Inflammatory macrophage treated with lipopolysaccharide for 4 hours (primary cell): ENCODE data around the gene SLC6A8.
"Not testable (repeated sequence)": the region's sequence is repeated elsewhere in the genome, so short reads cannot be mapped to it uniquely, and the experiment has no call there.

ENCODE experiments used
- DNase-seq: peaks from one replicate; pipeline ENCODE4 v3.0.0-alpha.2; 2020

The SLC6A8 gene

GRCh38 chrX:153672531-153673427 is 14.9 kb upstream of the SLC6A8 start:
- no peak for DNase-seq

GRCh38 chrX:153673428-153674218 is 14.1 kb upstream of the SLC6A8 start, which contains the start of gene PNCK:
TSS of gene PNCK (minus strand) at chrX:153673813. CDS start at chrX:153673076, 737 bp downstream.
- DNase-seq: no peak

- DNase-seq: no peak
Measured at GRCh38 chrX:153674219-153674851, 13.4 kb upstream of the SLC6A8 start.

GRCh38 chrX:153681175-153681574 is 6.6 kb upstream of the SLC6A8 start:
- peak; percentile 36 for DNase-seq

GRCh38 chrX:153683486-153683885 is 4.2 kb upstream of the SLC6A8 start:
- DNase-seq: not testable (repeated sequence)

GRCh38 chrX:153684467-153685155 is 3.1 kb upstream of the SLC6A8 start:
- no peak for DNase-seq

GRCh38 chrX:153685156-153685536 is 2.6 kb upstream of the SLC6A8 start:
- no peak for DNase-seq

GRCh38 chrX:153685751-153686696 is 1.7 kb upstream of the SLC6A8 start:
- DNase-seq: peak; percentile 33

GRCh38 chrX:153686711-153687110 is 1.0 kb upstream of the SLC6A8 start:
- no peak for DNase-seq

- DNase-seq: no peak
Measured at GRCh38 chrX:153688071-153688470, 345 bp downstream of the SLC6A8 start.

- DNase-seq: no peak
Measured at GRCh38 chrX:153688506-153688905, 780 bp downstream of the SLC6A8 start.

- no peak for DNase-seq
Measured at GRCh38 chrX:153688911-153689590, 1.3 kb downstream of the SLC6A8 start.

- DNase-seq: no peak
Measured at GRCh38 chrX:153689654-153690465, 2.1 kb downstream of the SLC6A8 start.

- no peak for DNase-seq
Measured at GRCh38 chrX:153690466-153690865, 2.7 kb downstream of the SLC6A8 start.

GRCh38 chrX:153691032-153691827 is 3.5 kb downstream of the SLC6A8 start:
- not testable (repeated sequence) for DNase-seq

GRCh38 chrX:153692003-153692402 is 4.3 kb downstream of the SLC6A8 start:
- DNase-seq: no peak

- DNase-seq: no peak
Measured at GRCh38 chrX:153692611-153693156, 5.0 kb downstream of the SLC6A8 start.

GRCh38 chrX:153693216-153694086 is 5.7 kb downstream of the SLC6A8 start:
- no peak for DNase-seq
